Astrocyte (in vitro differentiated cells and primary cell): ENCODE measurements around the gene TSPEAR. TPM values are rescaled to one million over a fixed set of nuclear protein-coding genes. Genes with fewer than 3 reads are reported as not detected.

ENCODE experiments used
- DNase-seq: peaks from one replicate; pipeline ENCODE4 v3.0.0-alpha.2; 2010; ENCODE audit warnings: low read depth
- FAIRE-seq: peaks from 2 replicates; lab custom pipeline; 2011; peaks lifted over from hg19 to GRCh38; lab: Jason Lieb, UNC
- H2AFZ ChIP-seq: 2 replicates; pipeline ENCODE4 v1.6.0; 2012; ENCODE audit warnings: low read depth, low read length, inconsistent platforms
- H3K27ac ChIP-seq: 2 replicates; pipeline ENCODE4 v1.5.1; 2011; ENCODE audit warnings: low read depth, low read length, inconsistent platforms
- H3K27me3 ChIP-seq: 2 replicates; pipeline ENCODE4 v1.6.0; 2011; ENCODE audit warnings: low read length, inconsistent platforms; ENCODE audit not compliant: insufficient read depth
- H3K36me3 ChIP-seq: 2 replicates; pipeline ENCODE4 v1.5.1; 2011; ENCODE audit warnings: low read length, inconsistent platforms; ENCODE audit not compliant: insufficient read depth
- H3K4me1 ChIP-seq: 2 replicates; pipeline ENCODE4 v1.5.1; 2011; ENCODE audit warnings: low read length, inconsistent platforms; ENCODE audit not compliant: insufficient read depth
- H3K4me2 ChIP-seq: 2 replicates; pipeline ENCODE4 v1.6.0; 2012; ENCODE audit warnings: low read length, inconsistent platforms
- H3K4me3 ChIP-seq: 2 replicates; pipeline ENCODE4 v1.5.1; 2011; ENCODE audit warnings: low read depth, mild to moderate bottlenecking, low read length, inconsistent platforms; ENCODE audit not compliant: insufficient read depth
- H3K79me2 ChIP-seq: 2 replicates; pipeline ENCODE4 v1.6.0; 2012; ENCODE audit warnings: mild to moderate bottlenecking, low read length, inconsistent platforms; ENCODE audit not compliant: insufficient read depth
- H3K9ac ChIP-seq: 2 replicates; pipeline ENCODE4 v1.6.0; 2012; ENCODE audit warnings: mild to moderate bottlenecking, low read length, inconsistent platforms
- H3K9me3 ChIP-seq: 2 replicates; pipeline ENCODE4 v1.5.1; 2012; ENCODE audit warnings: low read depth, mild to moderate bottlenecking, low read length, inconsistent platforms; ENCODE audit not compliant: insufficient read depth
- H4K20me1 ChIP-seq: 2 replicates; pipeline ENCODE4 v1.6.0; 2012; ENCODE audit warnings: low read length, inconsistent platforms; ENCODE audit not compliant: insufficient read depth
- H3K27ac Mint-ChIP-seq: one replicate; pipeline ENCODE4 v1.8.0; 2021; ENCODE audit warnings: mild to moderate bottlenecking, mixed read lengths; ENCODE audit not compliant: unreplicated experiment
- H3K27me3 Mint-ChIP-seq: one replicate; pipeline ENCODE4 v1.8.0; 2021; ENCODE audit warnings: low read depth, mixed read lengths; ENCODE audit not compliant: unreplicated experiment
- H3K36me3 Mint-ChIP-seq: one replicate; pipeline ENCODE4 v1.8.0; 2021; ENCODE audit warnings: low read depth, mixed read lengths; ENCODE audit not compliant: unreplicated experiment
- H3K4me1 Mint-ChIP-seq: one replicate; pipeline ENCODE4 v1.8.0; 2021; ENCODE audit warnings: low read depth, mixed read lengths; ENCODE audit not compliant: unreplicated experiment
- H3K4me3 Mint-ChIP-seq: one replicate; pipeline ENCODE4 v1.8.0; 2021; ENCODE audit warnings: mild to moderate bottlenecking, moderate library complexity, mixed read lengths; ENCODE audit not compliant: unreplicated experiment
- H3K9me3 Mint-ChIP-seq: one replicate; pipeline ENCODE4 v1.8.0; 2021; ENCODE audit warnings: mild to moderate bottlenecking, mixed read lengths; ENCODE audit not compliant: unreplicated experiment
- CTCF ChIP-seq: IDR thresholded peaks from 2 replicates; pipeline ENCODE4 v1.5.1; 2011; ENCODE audit warnings: low read depth, mild to moderate bottlenecking, inconsistent platforms, low read length, moderate library complexity; ENCODE audit not compliant: insufficient read depth
- EZH2 ChIP-seq: IDR thresholded peaks from 2 replicates; pipeline ENCODE4 v1.6.1; 2012; ENCODE audit warnings: mild to moderate bottlenecking, low read length, inconsistent platforms; ENCODE audit not compliant: insufficient read depth
- total RNA-seq: library from RNA; stranded (reverse); gene quantifications from 2 replicates; pipeline ENCODE4 v1.2.1, GENCODE V29; 2021

The TSPEAR gene
- total RNA-seq, 1 donor from 2014 or later = not detected

GRCh38 chr21:44658913-44659595 lies 52.3 kb downstream of the TSPEAR start:
- no peak overlapping the region for H2AFZ ChIP-seq
- FAIRE-seq = no peak
- H3K9ac ChIP-seq = no peak overlapping the region

GRCh38 chr21:44658541-44658910 lies 52.8 kb downstream of the TSPEAR start:
- no peak overlapping the region for H3K4me3 ChIP-seq
- H3K9me3 Mint-ChIP-seq = peaks cover 29% of the 10 kb centered on the region
- H3K27ac ChIP-seq = no peak overlapping the region
- H3K79me2 ChIP-seq = no peaks in the 10 kb centered on the region
- H4K20me1 ChIP-seq = no peaks in the 10 kb centered on the region
- peaks cover 29% of the 10 kb centered on the region for H3K27me3 Mint-ChIP-seq
- DNase-seq (no peak), FAIRE-seq (no peak)
- H3K27ac Mint-ChIP-seq = no peak overlapping the region
- no peak overlapping the region for H3K4me2 ChIP-seq
- peaks cover 2% of the 10 kb centered on the region for H3K36me3 Mint-ChIP-seq
- peak overlapping the region; percentile 40 for H3K4me3 Mint-ChIP-seq
- no peaks in the 10 kb centered on the region for H3K27me3 ChIP-seq
- no peaks in the 10 kb centered on the region for H3K9me3 ChIP-seq
- TF ChIP-seq CTCF = no peak
- no peak for TF ChIP-seq EZH2
- no peak overlapping the region for H3K9ac ChIP-seq
- H2AFZ ChIP-seq = no peak overlapping the region
- no peaks in the 10 kb centered on the region for H3K4me1 ChIP-seq
- H3K4me1 Mint-ChIP-seq = peaks cover 7% of the 10 kb centered on the region
- no peaks in the 10 kb centered on the region for H3K36me3 ChIP-seq

More at GRCh38 chr21:44658913-44659595, 52.3 kb downstream of the TSPEAR start:
- no peak for DNase-seq
- no peak overlapping the region for H3K4me2 ChIP-seq
- H3K9me3 ChIP-seq = no peaks in the 10 kb centered on the region
- Mint-ChIP-seq H3K27me3 (peaks cover 23% of the 10 kb centered on the region), H3K4me1 (peaks cover 7% of the 10 kb centered on the region), H3K9me3 (peaks cover 29% of the 10 kb centered on the region), H3K27ac (peak overlapping the region; percentile 11), H3K4me3 (peak overlapping the region; percentile 40), H3K36me3 (peaks cover 2% of the 10 kb centered on the region)
- TF ChIP-seq EZH2 (no peak), CTCF (no peak)
- no peaks in the 10 kb centered on the region for H3K36me3 ChIP-seq
- H4K20me1 ChIP-seq = no peaks in the 10 kb centered on the region
- H3K4me1 ChIP-seq = no peaks in the 10 kb centered on the region
- no peaks in the 10 kb centered on the region for H3K79me2 ChIP-seq
- no peaks in the 10 kb centered on the region for H3K27me3 ChIP-seq
- H3K4me3 ChIP-seq = no peak overlapping the region
- H3K27ac ChIP-seq = no peak overlapping the region
